Uterus (tissue), 2 donors: ENCODE data around the gene GRM3.

Experiments used
- CTCF ChIP-seq, 4 experiments: fragments of 200-600 bp in 2 of 4; fragments of 450-650 bp in 2 of 4; sonication (generic) in 2 of 4; IDR thresholded peaks; one replicate each; pipeline ENCODE4 v1.5.1; 2016 to 2019; ENCODE audit warnings: antibody characterized with exemption in 4 of 4, mild to moderate bottlenecking in 2 of 4, moderate library complexity in 1 of 4
- POLR2A ChIP-seq, 2 donors: fragments of 450-650 bp; IDR thresholded peaks; one replicate each; pipeline ENCODE4 v1.6.1; 2016; ENCODE audit warnings: antibody characterized with exemption in 2 of 2, mild to moderate bottlenecking in 1 of 2, moderate library complexity in 1 of 2

DNA sequence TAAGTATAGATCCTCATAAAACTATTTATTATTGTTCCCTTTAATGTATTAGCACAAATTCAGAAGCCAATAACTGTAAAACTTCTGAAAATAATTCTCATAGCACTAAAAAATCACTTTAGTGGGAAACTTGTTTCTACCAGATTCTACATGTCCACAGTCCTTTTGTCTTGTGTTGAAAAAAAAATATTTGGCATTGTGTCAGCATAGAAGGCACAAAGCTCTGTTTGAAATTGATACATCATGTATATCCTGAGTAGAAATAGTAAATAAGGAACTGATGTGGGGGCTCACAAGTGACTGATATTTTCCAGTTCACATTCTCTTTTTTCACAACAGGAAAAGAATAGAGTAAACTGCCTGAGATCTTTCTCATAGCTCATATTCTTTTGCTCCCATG is 134.6 kb downstream of the GRM3 start:
- no peak for TF ChIP-seq CTCF (IDR thresholded peaks at IDR 0.05)
- no peak for TF ChIP-seq POLR2A (IDR thresholded peaks at IDR 0.05)
